B cell (primary cell): ENCODE measurements around the gene NR5A2.

Experiments used
- CTCF ChIP-seq: fragments of 200-600 bp; IDR thresholded peaks from one replicate; pipeline ENCODE4 v1.8.0; 2022; ENCODE audit warnings: antibody characterized with exemption, mild to moderate bottlenecking
- EZH2 ChIP-seq: IDR thresholded peaks from 2 replicates; pipeline ENCODE4 v1.6.1; 2012; ENCODE audit warnings: borderline replicate concordance, low read depth, mild to moderate bottlenecking, moderate library complexity, low read length; ENCODE audit not compliant: insufficient read depth, poor library complexity, severe bottlenecking

- TF ChIP-seq EZH2, result no peak
- no peak for TF ChIP-seq CTCF
Observed at GRCh38 chr1:200173097-200173618, 145.6 kb downstream of the NR5A2 start.
